Measurements from ENCODE around the gene BCAS3. TPM values are rescaled to one million over a fixed set of nuclear protein-coding genes. Genes with fewer than 3 reads are reported as not detected.

The BCAS3 gene
- total and polyA plus RNA-seq, 2 donors (not counting 1 experiment from before 2014, with no cell fraction given): 13.9 to 73.4 TPM

DNA sequence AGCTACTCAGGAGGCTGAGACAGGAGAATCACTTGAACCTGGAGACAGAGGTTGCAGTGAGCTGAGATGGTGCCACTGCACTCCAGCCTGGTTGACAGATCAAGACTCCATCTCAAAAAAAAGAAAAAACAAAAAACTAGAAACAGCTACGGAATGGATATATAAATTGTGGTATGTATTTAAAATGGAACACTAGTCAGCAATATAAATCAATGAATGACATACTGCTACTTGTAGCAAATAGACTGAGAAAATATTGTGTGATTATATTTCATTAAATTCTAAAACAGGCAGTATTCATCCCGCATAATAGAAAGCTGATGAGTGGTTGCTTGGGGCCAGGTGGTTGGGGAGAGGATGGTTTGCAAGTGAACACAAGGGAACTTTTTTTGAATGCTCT, 261.7 kb downstream of the BCAS3 start:
- no peak for ATAC-seq (ENCODE audit: low read depth)
- POLR2A ChIA-PET: no interaction called here
- no peaks in the 10 kb centered on the region for H3K27me3 Mint-ChIP-seq
- Histone ChIP-seq H3K27ac (ENCODE audit: low read length in 2 of 2) (no peak overlapping the region), H4K20me1 (ENCODE audit: control insufficient read depth, insufficient read depth, low read length, poor library complexity, severe bottlenecking) (no peaks in the 10 kb centered on the region), H3K36me3 (replicated peaks in 1 of 2; ENCODE audit: control extremely low read depth in 1 of 2, control insufficient read depth in 1 of 2, extremely low read depth in 1 of 2, insufficient read depth in 2 of 2, low read length in 1 of 2) (no peaks in the 10 kb centered on the region), H3K79me2 (ENCODE audit: control insufficient read depth, insufficient read depth, low read length) (no peaks in the 10 kb centered on the region), H3K4me2 (replicated peaks; ENCODE audit: low read depth, low read length, poor library complexity, severe bottlenecking) (no peak overlapping the region), H3K4me3 (ENCODE audit: control extremely low read depth in 1 of 5, extremely low read depth in 1 of 5, insufficient read depth in 1 of 5, low read depth in 2 of 5, low read length in 4 of 5) (no peak overlapping the region), H2AFZ (ENCODE audit: insufficient read depth, low read depth, low read length, poor library complexity, severe bottlenecking) (no peak overlapping the region), H3K9ac (ENCODE audit: low read length) (no peak overlapping the region), H3K27me3 (replicated peaks in 1 of 4; ENCODE audit: control extremely low read depth in 1 of 4, control insufficient read depth in 3 of 4, insufficient read depth in 4 of 4, low read length in 3 of 4) (no peaks in the 10 kb centered on the region), H3K4me1 (ENCODE audit: control insufficient read depth in 2 of 2, insufficient read depth in 2 of 2, low read length in 2 of 2) (no peaks in the 10 kb centered on the region), H3K9me3 (ENCODE audit: control extremely low read depth in 1 of 3, control insufficient read depth in 2 of 3, insufficient read depth in 1 of 3, low read length in 2 of 3) (no peaks in the 10 kb centered on the region)
- no peaks in the 10 kb centered on the region for H3K4me1 Mint-ChIP-seq
- no peak for DNase-seq
- intact Hi-C loops (cut with micrococcal nuclease): no loop called here
- no peak overlapping the region for H3K27ac Mint-ChIP-seq
- TF ChIP-seq EZH2 (IDR thresholded peaks at IDR 0.05; ENCODE audit: borderline replicate concordance, insufficient read depth, low read depth, low read length, poor library complexity, severe bottlenecking) (no peak), CTCF (IDR thresholded peaks at IDR 0.05) (no peak)
- no peaks in the 10 kb centered on the region for H3K9me3 Mint-ChIP-seq (ENCODE audit: insufficient read depth)
- H3K4me3 Mint-ChIP-seq: no peak overlapping the region
- no CpG with 5 or more reads among the region's 2 CpGs for WGBS (ENCODE audit: insufficient coverage)
- CTCF ChIA-PET: no interaction called here

DNA sequence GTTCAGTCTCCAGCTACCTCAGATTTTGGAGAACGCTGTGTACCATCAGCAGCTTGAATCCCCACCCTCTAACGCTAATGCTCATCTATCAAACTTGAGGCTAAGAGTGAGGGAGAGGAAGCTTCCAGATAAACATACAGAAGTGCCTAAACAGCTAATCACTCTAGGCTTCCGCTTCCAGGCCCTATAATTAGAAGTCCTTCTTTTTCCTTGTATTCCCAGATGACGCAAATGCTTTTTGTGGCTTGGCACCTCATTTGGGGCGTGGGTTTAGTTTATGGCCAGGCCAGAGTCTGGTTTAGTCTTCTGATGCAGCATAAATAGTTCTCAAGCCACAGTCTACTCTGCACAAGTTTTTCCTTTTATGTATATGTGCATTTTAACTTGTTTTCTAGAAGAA, 263.4 kb downstream of the BCAS3 start:
- H3K27me3 ChIP-seq (replicated peaks in 1 of 4; ENCODE audit: control extremely low read depth in 1 of 4, control insufficient read depth in 3 of 4, insufficient read depth in 4 of 4, low read length in 3 of 4): no peaks in the 10 kb centered on the region
- Mint-ChIP-seq H3K4me1 (no peaks in the 10 kb centered on the region), H3K27ac (no peak overlapping the region), H3K27me3 (no peaks in the 10 kb centered on the region), H3K4me3 (no peak overlapping the region), H3K9me3 (ENCODE audit: insufficient read depth) (no peaks in the 10 kb centered on the region)
- H3K36me3 ChIP-seq (replicated peaks in 1 of 2; ENCODE audit: control extremely low read depth in 1 of 2, control insufficient read depth in 1 of 2, extremely low read depth in 1 of 2, insufficient read depth in 2 of 2, low read length in 1 of 2): no peaks in the 10 kb centered on the region
- H4K20me1 ChIP-seq (ENCODE audit: control insufficient read depth, insufficient read depth, low read length, poor library complexity, severe bottlenecking): no peaks in the 10 kb centered on the region
- WGBS (ENCODE audit: insufficient coverage): 100% methylated on average over 3 of the region's 5 CpGs
- no peak for DNase-seq
- POLR2A ChIA-PET: no interaction called here
- H3K9me3 ChIP-seq (ENCODE audit: control extremely low read depth in 1 of 3, control insufficient read depth in 2 of 3, insufficient read depth in 1 of 3, low read length in 2 of 3): no peaks in the 10 kb centered on the region
- no peak overlapping the region for H3K4me3 ChIP-seq (ENCODE audit: control extremely low read depth in 1 of 5, extremely low read depth in 1 of 5, insufficient read depth in 1 of 5, low read depth in 2 of 5, low read length in 4 of 5)
- H3K79me2 ChIP-seq (ENCODE audit: control insufficient read depth, insufficient read depth, low read length): no peaks in the 10 kb centered on the region
- CTCF ChIA-PET: no interaction called here
- H3K4me1 ChIP-seq (ENCODE audit: control insufficient read depth in 2 of 2, insufficient read depth in 2 of 2, low read length in 2 of 2): no peaks in the 10 kb centered on the region
- no peak overlapping the region for H2AFZ ChIP-seq (ENCODE audit: insufficient read depth, low read depth, low read length, poor library complexity, severe bottlenecking)
- H3K9ac ChIP-seq (ENCODE audit: low read length): no peak overlapping the region
- intact Hi-C loops (cut with micrococcal nuclease): no loop called here
- H3K27ac ChIP-seq (ENCODE audit: low read length in 2 of 2): no peak overlapping the region
- no peak for ATAC-seq (ENCODE audit: low read depth)
- H3K4me2 ChIP-seq (replicated peaks; ENCODE audit: low read depth, low read length, poor library complexity, severe bottlenecking): no peak overlapping the region
- TF ChIP-seq EZH2 (IDR thresholded peaks at IDR 0.05; ENCODE audit: borderline replicate concordance, insufficient read depth, low read depth, low read length, poor library complexity, severe bottlenecking) (no peak), CTCF (IDR thresholded peaks at IDR 0.05) (no peak)
